HG03066 (cell line): ENCODE data around the gene DYSF.

ENCODE experiments used
- ATAC-seq: cut with Tn5 transposase; IDR thresholded peaks from one replicate; pipeline ENCODE4 v1.9.1; 2021; ENCODE audit warnings: low read depth; ENCODE audit not compliant: unreplicated experiment

Gene DYSF

GRCh38 chr2:71455741-71456569 is 2.6 kb downstream of the DYSF start:
- no peak for ATAC-seq

- no peak for ATAC-seq
These were observed 3.3 kb downstream of the DYSF start for GRCh38 chr2:71456617-71457016.

GRCh38 chr2:71457123-71457915 is 4.0 kb downstream of the DYSF start:
- no peak for ATAC-seq

GRCh38 chr2:71457923-71458322 is 4.6 kb downstream of the DYSF start:
- ATAC-seq: no peak

- ATAC-seq: no peak
These were observed 5.2 kb downstream of the DYSF start for GRCh38 chr2:71458413-71459083.

- no peak for ATAC-seq
These were observed 5.7 kb downstream of the DYSF start for GRCh38 chr2:71459084-71459431.

GRCh38 chr2:71460056-71460455 is 6.7 kb downstream of the DYSF start:
- no peak for ATAC-seq

- ATAC-seq: no peak
These were observed 7.4 kb downstream of the DYSF start for GRCh38 chr2:71460595-71461303.

- no peak for ATAC-seq
These were observed 7.9 kb downstream of the DYSF start for GRCh38 chr2:71461304-71461671.

- no peak for ATAC-seq
These were observed 8.8 kb downstream of the DYSF start for GRCh38 chr2:71462056-71462605.

GRCh38 chr2:71462641-71463341 is 9.4 kb downstream of the DYSF start:
- no peak for ATAC-seq

GRCh38 chr2:71463342-71463654 is 9.9 kb downstream of the DYSF start:
- no peak for ATAC-seq

GRCh38 chr2:71464389-71464788 is 11.0 kb downstream of the DYSF start:
- ATAC-seq: no peak

GRCh38 chr2:71465356-71465755 is 12.0 kb downstream of the DYSF start:
- no peak for ATAC-seq

GRCh38 chr2:71465961-71466300 is 12.6 kb downstream of the DYSF start:
- no peak for ATAC-seq

GRCh38 chr2:71466301-71467179 is 13.2 kb downstream of the DYSF start:
- no peak for ATAC-seq

GRCh38 chr2:71467180-71467815 is 13.9 kb downstream of the DYSF start:
- ATAC-seq: no peak

- no peak for ATAC-seq
These were observed 15.1 kb downstream of the DYSF start for GRCh38 chr2:71468279-71469015.
